HFFc6 (cell line): ENCODE results near the gene CXADR. TPM values are rescaled to one million over a fixed set of nuclear protein-coding genes. Genes with fewer than 3 reads are reported as not detected.
"Not testable (repeated sequence)": the region's sequence is repeated elsewhere in the genome, so short reads cannot be mapped to it uniquely, and the experiment has no call there.

Experiments used
- DNase-seq: peaks from one replicate; pipeline ENCODE4 v3.0.0-alpha.2; 2018
- H3K27ac Mint-ChIP-seq: 2 replicates; pipeline ENCODE4 v1.8.0; 2020; ENCODE audit warnings: mild to moderate bottlenecking, mixed read lengths
- H3K27me3 Mint-ChIP-seq: 2 replicates; pipeline ENCODE4 v1.8.0; 2021; ENCODE audit warnings: mild to moderate bottlenecking, moderate library complexity, mixed read lengths; ENCODE audit not compliant: insufficient read depth
- H3K36me3 Mint-ChIP-seq: 2 replicates; pipeline ENCODE4 v1.8.0; 2021; ENCODE audit warnings: low read depth, mixed read lengths
- H3K4me1 Mint-ChIP-seq: 2 replicates; pipeline ENCODE4 v1.8.0; 2020; ENCODE audit warnings: low read depth, mixed read lengths
- H3K4me3 Mint-ChIP-seq: 2 replicates; pipeline ENCODE4 v1.8.0; 2020; ENCODE audit warnings: mild to moderate bottlenecking, moderate library complexity, mixed read lengths
- H3K9me3 Mint-ChIP-seq: 2 replicates; pipeline ENCODE4 v1.8.0; 2020; ENCODE audit warnings: mild to moderate bottlenecking, mixed read lengths
- total RNA-seq, 6 experiments: library from RNA; stranded (reverse); fragmentation: NEBNext Ultra II Directional; extraction: Animal tissue kit (Norgen Biotek cat#: 25700); gene quantifications; 2 replicates in 1 of 6; 3 replicates in 5 of 6; pipeline ENCODE4 v1.2.3, GENCODE V29; 2021
- TF ChIP-seq, protein P1 (sequence below): fragments of 200-600 bp; sonication (generic); IDR thresholded peaks from 2 replicates; pipeline ENCODE4 v1.5.0; 2021; ENCODE audit warnings: antibody characterized with exemption, mild to moderate bottlenecking

The CXADR gene
- total RNA-seq, 6 experiments from 2014 or later: 0.05 to 0.28 (median 0.09) TPM; not detected in 2

- H3K4me1 Mint-ChIP-seq: peaks cover 8% of the 10 kb centered on the region; the same call in 1 of the 2 replicates
- no peak for DNase-seq
- H3K27me3 Mint-ChIP-seq: no peaks in the 10 kb centered on the region; the same call in 1 of the 2 replicates
- TF ChIP-seq, protein P1, sequence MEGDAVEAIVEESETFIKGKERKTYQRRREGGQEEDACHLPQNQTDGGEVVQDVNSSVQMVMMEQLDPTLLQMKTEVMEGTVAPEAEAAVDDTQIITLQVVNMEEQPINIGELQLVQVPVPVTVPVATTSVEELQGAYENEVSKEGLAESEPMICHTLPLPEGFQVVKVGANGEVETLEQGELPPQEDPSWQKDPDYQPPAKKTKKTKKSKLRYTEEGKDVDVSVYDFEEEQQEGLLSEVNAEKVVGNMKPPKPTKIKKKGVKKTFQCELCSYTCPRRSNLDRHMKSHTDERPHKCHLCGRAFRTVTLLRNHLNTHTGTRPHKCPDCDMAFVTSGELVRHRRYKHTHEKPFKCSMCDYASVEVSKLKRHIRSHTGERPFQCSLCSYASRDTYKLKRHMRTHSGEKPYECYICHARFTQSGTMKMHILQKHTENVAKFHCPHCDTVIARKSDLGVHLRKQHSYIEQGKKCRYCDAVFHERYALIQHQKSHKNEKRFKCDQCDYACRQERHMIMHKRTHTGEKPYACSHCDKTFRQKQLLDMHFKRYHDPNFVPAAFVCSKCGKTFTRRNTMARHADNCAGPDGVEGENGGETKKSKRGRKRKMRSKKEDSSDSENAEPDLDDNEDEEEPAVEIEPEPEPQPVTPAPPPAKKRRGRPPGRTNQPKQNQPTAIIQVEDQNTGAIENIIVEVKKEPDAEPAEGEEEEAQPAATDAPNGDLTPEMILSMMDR: no peak
- no peaks in the 10 kb centered on the region for H3K36me3 Mint-ChIP-seq
- H3K4me3 Mint-ChIP-seq: no peak overlapping the region
- H3K9me3 Mint-ChIP-seq: no peaks in the 10 kb centered on the region
- no peak overlapping the region for H3K27ac Mint-ChIP-seq
These were observed 43.1 kb upstream of the CXADR start for GRCh38 chr21:17469727-17470126.

GRCh38 chr21:17472182-17472581, 40.7 kb upstream of the CXADR start:
- no peaks in the 10 kb centered on the region for H3K9me3 Mint-ChIP-seq
- no peaks in the 10 kb centered on the region for H3K36me3 Mint-ChIP-seq
- H3K27me3 Mint-ChIP-seq: peaks cover 2% of the 10 kb centered on the region
- no peak for DNase-seq
- TF ChIP-seq, protein P1: no peak
- no peaks in the 10 kb centered on the region; the same call in 1 of the 2 replicates for H3K4me1 Mint-ChIP-seq
- no peak overlapping the region for H3K27ac Mint-ChIP-seq
- H3K4me3 Mint-ChIP-seq: no peak overlapping the region

DNA sequence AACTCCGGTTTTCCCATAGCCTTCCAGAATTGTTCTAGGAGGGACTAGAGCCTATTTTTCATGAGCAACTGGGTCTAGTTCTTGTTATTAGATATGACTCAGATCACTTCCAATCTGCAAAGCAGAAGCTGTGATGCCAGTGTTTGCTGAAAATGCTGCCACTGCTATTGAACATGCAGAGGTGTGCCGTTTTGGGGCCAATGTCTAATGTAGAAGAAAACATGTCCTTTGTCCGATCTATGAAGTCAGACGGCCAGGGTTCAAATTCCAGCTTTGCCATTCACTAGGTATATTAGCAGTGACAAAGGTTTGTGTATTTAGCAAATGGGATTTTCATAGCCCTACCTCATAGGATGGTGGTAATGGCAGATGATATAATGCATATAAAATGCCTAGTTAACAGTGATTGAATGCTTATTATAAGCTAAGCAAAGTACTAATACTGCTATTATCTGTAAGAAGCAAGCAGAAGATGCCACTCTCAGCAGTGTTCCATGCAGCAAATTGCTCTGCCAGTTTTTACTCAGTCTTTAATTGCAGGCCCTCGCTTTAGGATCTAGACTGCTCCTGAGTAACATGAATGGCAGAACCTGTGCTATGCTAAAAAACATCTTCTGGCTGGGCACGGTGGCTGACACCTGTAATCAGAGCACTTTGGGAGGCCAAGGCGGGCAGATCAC, 40.1 kb upstream of the CXADR start:
- no peak overlapping the region for H3K27ac Mint-ChIP-seq
- H3K4me1 Mint-ChIP-seq: no peaks in the 10 kb centered on the region; the same call in 1 of the 2 replicates

DNA sequence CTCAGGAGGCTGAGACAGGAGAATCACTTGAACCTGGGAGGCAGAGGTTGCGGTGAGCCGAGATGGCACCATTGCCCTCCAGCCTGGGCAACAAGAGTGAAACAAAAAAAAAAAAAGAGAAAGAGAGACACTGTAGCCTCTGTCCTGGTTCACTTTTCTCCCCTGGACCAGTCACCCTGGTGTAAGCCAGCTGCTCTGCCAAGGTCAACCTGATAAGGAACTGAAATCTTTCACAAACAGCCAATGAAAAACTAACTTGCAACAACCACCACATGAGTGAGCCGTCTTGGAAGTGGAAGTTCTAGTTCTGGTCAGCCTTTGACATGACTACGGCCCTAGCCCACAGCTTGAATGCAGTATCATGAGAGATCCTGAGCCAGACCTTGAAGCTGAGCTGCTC, 36.8 kb upstream of the CXADR start:
- DNase-seq: no peak
- no peak overlapping the region for H3K4me3 Mint-ChIP-seq
- no peaks in the 10 kb centered on the region for H3K4me1 Mint-ChIP-seq
- H3K27ac Mint-ChIP-seq: no peak overlapping the region
- peaks cover 3% of the 10 kb centered on the region for H3K27me3 Mint-ChIP-seq
- H3K36me3 Mint-ChIP-seq: no peaks in the 10 kb centered on the region
- TF ChIP-seq, protein P1: no peak
- H3K9me3 Mint-ChIP-seq: no peaks in the 10 kb centered on the region

More for the DNA sequence above, 40.1 kb upstream of the CXADR start:
- TF ChIP-seq, protein P1: no peak
- Mint-ChIP-seq H3K36me3 (no peaks in the 10 kb centered on the region), H3K9me3 (no peaks in the 10 kb centered on the region), H3K27me3 (peaks cover 3% of the 10 kb centered on the region), H3K4me3 (no peak overlapping the region)
- no peak for DNase-seq

DNA sequence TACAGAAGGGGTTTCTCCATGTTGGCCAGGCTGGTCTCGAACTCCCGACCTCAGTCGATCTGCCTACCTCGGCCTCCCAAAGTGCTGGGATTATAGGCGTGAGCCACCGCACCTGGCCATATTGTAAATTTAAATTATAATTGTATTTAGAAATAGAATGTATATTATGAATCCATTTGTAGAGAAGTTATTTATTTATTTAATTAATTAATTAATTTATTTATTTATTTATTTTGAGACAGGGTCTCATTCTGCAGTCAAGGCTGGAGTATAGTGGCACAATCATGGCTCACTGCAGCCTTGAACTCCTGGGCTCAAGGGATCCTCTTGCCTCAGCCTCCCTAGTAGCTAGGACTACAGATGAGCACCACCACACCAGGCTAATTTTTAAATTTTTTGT, 34.7 kb upstream of the CXADR start:
- not testable (repeated sequence) for DNase-seq, H3K27me3 Mint-ChIP-seq, H3K4me3 Mint-ChIP-seq, H3K4me1 Mint-ChIP-seq, H3K9me3 Mint-ChIP-seq, H3K36me3 Mint-ChIP-seq, H3K27ac Mint-ChIP-seq

DNA sequence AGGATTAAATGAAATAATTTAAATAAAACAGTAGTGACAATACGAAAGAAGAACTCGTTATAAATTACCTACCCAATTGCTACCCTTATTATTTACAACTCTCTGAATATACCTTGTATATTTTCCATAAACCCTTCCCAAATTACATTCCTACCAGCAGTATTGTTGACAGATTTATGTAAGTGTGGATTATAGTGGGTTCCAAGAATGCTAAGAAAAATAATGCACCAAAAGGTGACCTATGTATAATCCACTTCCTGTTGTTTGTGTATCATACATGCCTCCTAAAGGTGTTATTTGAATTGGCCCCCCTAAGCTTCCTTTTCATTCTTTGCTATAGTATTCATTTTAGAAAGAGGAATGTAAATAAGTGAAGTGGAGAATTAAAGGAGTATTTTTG, 33.2 kb upstream of the CXADR start:
- no peaks in the 10 kb centered on the region for H3K9me3 Mint-ChIP-seq
- TF ChIP-seq, protein P1: no peak
- H3K4me1 Mint-ChIP-seq: no peaks in the 10 kb centered on the region
- no peak overlapping the region for H3K4me3 Mint-ChIP-seq
- H3K27me3 Mint-ChIP-seq: peaks cover 3% of the 10 kb centered on the region
- no peak for DNase-seq
- H3K36me3 Mint-ChIP-seq: no peaks in the 10 kb centered on the region
- H3K27ac Mint-ChIP-seq: no peak overlapping the region
